Measurements from ENCODE around the gene ACAA1. TPM values are rescaled to one million over a fixed set of nuclear protein-coding genes. Genes with fewer than 3 reads are reported as not detected.

ACAA1 gene
- total and polyA plus RNA-seq, 2 of the 13 experiments (the other 11 are each of a cell fraction or from before 2014, with no cell fraction given), result 60.8 to 188 TPM

DNA sequence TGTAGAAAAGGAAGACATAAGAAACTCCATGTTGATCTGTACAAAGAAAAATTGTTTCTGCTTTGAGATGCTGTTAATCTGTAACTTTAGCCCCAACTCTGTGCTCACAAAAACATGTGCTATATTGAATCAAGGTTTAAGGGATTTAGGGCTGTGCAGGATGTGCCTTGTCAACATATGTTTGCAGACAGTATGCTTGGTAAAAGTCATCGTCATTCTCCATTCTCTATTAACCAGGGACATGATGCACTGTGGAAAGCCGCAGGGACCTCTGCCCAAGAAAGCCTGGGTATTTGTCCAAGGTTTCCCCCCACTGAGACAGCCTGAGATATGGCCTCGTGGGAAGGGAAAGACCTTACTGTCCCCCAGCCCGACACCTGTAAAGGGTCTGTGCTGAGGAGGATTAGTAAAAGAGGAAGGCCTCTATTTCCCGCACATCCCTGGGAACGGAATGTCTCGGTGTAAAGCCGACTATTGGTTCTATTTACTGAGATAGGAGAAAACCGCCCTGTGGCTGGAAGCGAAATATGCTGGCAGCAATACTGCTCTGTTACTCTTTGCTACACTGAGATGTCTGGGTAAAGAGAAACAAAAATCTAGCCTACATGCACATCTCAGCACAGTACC lies 2.3 kb downstream of the ACAA1 start (continued):
- TF ChIP-seq, protein P1, sequence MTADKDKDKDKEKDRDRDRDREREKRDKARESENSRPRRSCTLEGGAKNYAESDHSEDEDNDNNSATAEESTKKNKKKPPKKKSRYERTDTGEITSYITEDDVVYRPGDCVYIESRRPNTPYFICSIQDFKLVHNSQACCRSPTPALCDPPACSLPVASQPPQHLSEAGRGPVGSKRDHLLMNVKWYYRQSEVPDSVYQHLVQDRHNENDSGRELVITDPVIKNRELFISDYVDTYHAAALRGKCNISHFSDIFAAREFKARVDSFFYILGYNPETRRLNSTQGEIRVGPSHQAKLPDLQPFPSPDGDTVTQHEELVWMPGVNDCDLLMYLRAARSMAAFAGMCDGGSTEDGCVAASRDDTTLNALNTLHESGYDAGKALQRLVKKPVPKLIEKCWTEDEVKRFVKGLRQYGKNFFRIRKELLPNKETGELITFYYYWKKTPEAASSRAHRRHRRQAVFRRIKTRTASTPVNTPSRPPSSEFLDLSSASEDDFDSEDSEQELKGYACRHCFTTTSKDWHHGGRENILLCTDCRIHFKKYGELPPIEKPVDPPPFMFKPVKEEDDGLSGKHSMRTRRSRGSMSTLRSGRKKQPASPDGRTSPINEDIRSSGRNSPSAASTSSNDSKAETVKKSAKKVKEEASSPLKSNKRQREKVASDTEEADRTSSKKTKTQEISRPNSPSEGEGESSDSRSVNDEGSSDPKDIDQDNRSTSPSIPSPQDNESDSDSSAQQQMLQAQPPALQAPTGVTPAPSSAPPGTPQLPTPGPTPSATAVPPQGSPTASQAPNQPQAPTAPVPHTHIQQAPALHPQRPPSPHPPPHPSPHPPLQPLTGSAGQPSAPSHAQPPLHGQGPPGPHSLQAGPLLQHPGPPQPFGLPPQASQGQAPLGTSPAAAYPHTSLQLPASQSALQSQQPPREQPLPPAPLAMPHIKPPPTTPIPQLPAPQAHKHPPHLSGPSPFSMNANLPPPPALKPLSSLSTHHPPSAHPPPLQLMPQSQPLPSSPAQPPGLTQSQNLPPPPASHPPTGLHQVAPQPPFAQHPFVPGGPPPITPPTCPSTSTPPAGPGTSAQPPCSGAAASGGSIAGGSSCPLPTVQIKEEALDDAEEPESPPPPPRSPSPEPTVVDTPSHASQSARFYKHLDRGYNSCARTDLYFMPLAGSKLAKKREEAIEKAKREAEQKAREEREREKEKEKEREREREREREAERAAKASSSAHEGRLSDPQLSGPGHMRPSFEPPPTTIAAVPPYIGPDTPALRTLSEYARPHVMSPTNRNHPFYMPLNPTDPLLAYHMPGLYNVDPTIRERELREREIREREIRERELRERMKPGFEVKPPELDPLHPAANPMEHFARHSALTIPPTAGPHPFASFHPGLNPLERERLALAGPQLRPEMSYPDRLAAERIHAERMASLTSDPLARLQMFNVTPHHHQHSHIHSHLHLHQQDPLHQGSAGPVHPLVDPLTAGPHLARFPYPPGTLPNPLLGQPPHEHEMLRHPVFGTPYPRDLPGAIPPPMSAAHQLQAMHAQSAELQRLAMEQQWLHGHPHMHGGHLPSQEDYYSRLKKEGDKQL (CRISPR knock-in tag; IDR thresholded peaks at IDR 0.05; ENCODE audit: low read depth), result peak; percentile 44; the same call in 1 of the 2 replicates
- TF ChIP-seq, protein P2, sequence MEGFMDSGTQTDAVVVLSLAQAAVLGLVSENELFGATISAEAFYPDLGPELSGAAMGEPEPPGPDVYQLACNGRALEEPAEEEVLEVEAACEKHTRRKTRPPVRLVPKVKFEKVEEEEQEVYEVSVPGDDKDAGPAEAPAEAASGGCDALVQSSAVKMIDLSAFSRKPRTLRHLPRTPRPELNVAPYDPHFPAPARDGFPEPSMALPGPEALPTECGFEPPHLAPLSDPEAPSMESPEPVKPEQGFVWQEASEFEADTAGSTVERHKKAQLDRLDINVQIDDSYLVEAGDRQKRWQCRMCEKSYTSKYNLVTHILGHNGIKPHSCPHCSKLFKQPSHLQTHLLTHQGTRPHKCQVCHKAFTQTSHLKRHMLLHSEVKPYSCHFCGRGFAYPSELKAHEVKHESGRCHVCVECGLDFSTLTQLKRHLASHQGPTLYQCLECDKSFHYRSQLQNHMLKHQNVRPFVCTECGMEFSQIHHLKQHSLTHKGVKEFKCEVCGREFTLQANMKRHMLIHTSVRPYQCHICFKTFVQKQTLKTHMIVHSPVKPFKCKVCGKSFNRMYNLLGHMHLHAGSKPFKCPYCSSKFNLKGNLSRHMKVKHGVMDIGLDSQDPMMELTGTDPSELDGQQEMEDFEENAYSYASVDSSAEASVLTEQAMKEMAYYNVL (CRISPR knock-in tag; IDR thresholded peaks at IDR 0.05; ENCODE audit: borderline replicate concordance), result peak; percentile 9; the same call in 1 of the 2 replicates
- TF ChIP-seq ETV5 (CRISPR knock-in tag; IDR thresholded peaks at IDR 0.05; ENCODE audit: borderline replicate concordance), result peak; percentile 51; the same call in 1 of the 2 replicates
